ENCODE data around the gene ADCY9.

- no peak for TF ChIP-seq POLR2A (IDR thresholded peaks at IDR 0.05)
- TF ChIP-seq, protein P1, sequence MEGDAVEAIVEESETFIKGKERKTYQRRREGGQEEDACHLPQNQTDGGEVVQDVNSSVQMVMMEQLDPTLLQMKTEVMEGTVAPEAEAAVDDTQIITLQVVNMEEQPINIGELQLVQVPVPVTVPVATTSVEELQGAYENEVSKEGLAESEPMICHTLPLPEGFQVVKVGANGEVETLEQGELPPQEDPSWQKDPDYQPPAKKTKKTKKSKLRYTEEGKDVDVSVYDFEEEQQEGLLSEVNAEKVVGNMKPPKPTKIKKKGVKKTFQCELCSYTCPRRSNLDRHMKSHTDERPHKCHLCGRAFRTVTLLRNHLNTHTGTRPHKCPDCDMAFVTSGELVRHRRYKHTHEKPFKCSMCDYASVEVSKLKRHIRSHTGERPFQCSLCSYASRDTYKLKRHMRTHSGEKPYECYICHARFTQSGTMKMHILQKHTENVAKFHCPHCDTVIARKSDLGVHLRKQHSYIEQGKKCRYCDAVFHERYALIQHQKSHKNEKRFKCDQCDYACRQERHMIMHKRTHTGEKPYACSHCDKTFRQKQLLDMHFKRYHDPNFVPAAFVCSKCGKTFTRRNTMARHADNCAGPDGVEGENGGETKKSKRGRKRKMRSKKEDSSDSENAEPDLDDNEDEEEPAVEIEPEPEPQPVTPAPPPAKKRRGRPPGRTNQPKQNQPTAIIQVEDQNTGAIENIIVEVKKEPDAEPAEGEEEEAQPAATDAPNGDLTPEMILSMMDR (IDR thresholded peaks at IDR 0.05), result no peak
- no peak for TF ChIP-seq POLR2AphosphoS5 (IDR thresholded peaks at IDR 0.05)
These were observed 30.8 kb downstream of the ADCY9 start for GRCh38 chr16:4085405-4085970.

All from breast epithelium (tissue), 3 donors.